K562 (cell line): ENCODE results near the gene EMID1. TPM values are rescaled to one million over a fixed set of nuclear protein-coding genes. Genes with fewer than 3 reads are reported as not detected.

Experiments
- ATAC-seq: fragments of 200-7000 bp; cut with Tn5 transposase; 3 replicates; pipeline ENCODE4 v1.9.1; 2020; ENCODE audit warnings: moderate library complexity
- BruUV-seq: library from RNA; stranded (reverse); fragments of 400-500 nt; replicated peaks from 2 replicates; lab custom pipeline; 2021; lab: Mats Ljungman, UMichigan
- CTCF ChIA-PET: fragments of 300-600 bp; formaldehyde crosslinking; extraction: SDS; loops from one replicate; lab custom pipeline; 2021; ENCODE audit warnings: low intra/inter-chr PET ratio; lab: Yijun Ruan, JAX
- POLR2A ChIA-PET: fragments of 300-600, 350-650 bp; sonication (Branson Sonifier 250); formaldehyde crosslinking; extraction: SDS; loops from one replicate; lab custom pipeline; 2021; ENCODE audit warnings: antibody characterized with exemption, inconsistent platforms; lab: Yijun Ruan, JAX
- DNase-seq, 4 experiments: peaks; one replicate each; pipeline versions ENCODE4 v3.0.0 to v3.0.0-alpha.2; 2011 to 2018; ENCODE audit warnings: low spot score in 3 of 4, mixed read lengths in 3 of 4; ENCODE audit errors: extremely low read depth in 1 of 4
- FAIRE-seq: peaks from 2 replicates; lab custom pipeline; 2011; peaks lifted over from hg19 to GRCh38; lab: Jason Lieb, UNC
- H2AFZ ChIP-seq: 2 replicates; pipeline ENCODE4 v1.6.0; 2011; ENCODE audit warnings: low read depth, low read length, control low read depth, inconsistent platforms
- H3K27ac ChIP-seq: fragments of 200-600 bp; 3 replicates; pipeline ENCODE4 v1.8.0; 2011; ENCODE audit warnings: low read depth, mild to moderate bottlenecking, control low read depth, inconsistent platforms, low read length, moderate library complexity, mixed read lengths; ENCODE audit errors: extremely low read depth
- H3K27me3 ChIP-seq, 2 experiments: fragments of 300-600 bp in 1 of 2; 2 replicates in 1 of 2; 3 replicates in 1 of 2; pipeline versions ENCODE4 v1.6.0 to v1.8.0; 2011; ENCODE audit warnings: inconsistent platforms in 2 of 2, low read length in 2 of 2, mild to moderate bottlenecking in 1 of 2, mixed read lengths in 1 of 2, moderate library complexity in 1 of 2; ENCODE audit not compliant: control insufficient read depth in 2 of 2, insufficient read depth in 2 of 2
- H3K36me3 ChIP-seq: fragments of 300-600 bp; 3 replicates; pipeline ENCODE4 v1.8.0; 2011; ENCODE audit warnings: mild to moderate bottlenecking, low read length, inconsistent platforms; ENCODE audit not compliant: control insufficient read depth, insufficient read depth
- H3K4me1 ChIP-seq, 2 experiments: fragments of 200-600 bp in 1 of 2; replicated peaks in 1 of 2; 2 replicates in 1 of 2; 3 replicates in 1 of 2; pipeline versions ENCODE4 v1.5.1 to v1.8.0; 2011; ENCODE audit warnings: inconsistent platforms in 2 of 2, low read length in 2 of 2, mild to moderate bottlenecking in 1 of 2, mixed read lengths in 1 of 2, moderate library complexity in 1 of 2; ENCODE audit not compliant: control insufficient read depth in 2 of 2, insufficient read depth in 2 of 2
- H3K4me2 ChIP-seq: 2 replicates; pipeline ENCODE4 v1.6.1; 2011; ENCODE audit warnings: low read length, control low read depth, inconsistent platforms, mixed read lengths; ENCODE audit not compliant: insufficient read depth
- H3K4me3 ChIP-seq: fragments of 200-600 bp; sonication (generic), shearing (Covaris generic); 2 replicates; pipeline ENCODE4 v1.5.1; 2016; ENCODE audit warnings: control low read depth, inconsistent platforms
- H3K79me2 ChIP-seq: fragments of 200-600 bp; 3 replicates; pipeline ENCODE4 v1.8.0; 2011; ENCODE audit warnings: low read length, inconsistent platforms; ENCODE audit not compliant: control insufficient read depth, insufficient read depth
- H3K9ac ChIP-seq, 2 experiments: 2 replicates each; pipeline versions ENCODE4 v1.6.0 to v1.6.1; 2011; ENCODE audit warnings: low read depth in 2 of 2, low read length in 2 of 2, control low read depth in 1 of 2, inconsistent platforms in 1 of 2, mild to moderate bottlenecking in 1 of 2, mixed read lengths in 1 of 2; ENCODE audit not compliant: insufficient read depth in 1 of 2
- H3K9me1 ChIP-seq: one replicate; pipeline ENCODE4 v1.6.0; 2011; ENCODE audit warnings: inconsistent platforms, mild to moderate bottlenecking, low read length, moderate library complexity; ENCODE audit not compliant: control insufficient read depth, insufficient read depth
- H3K9me3 ChIP-seq: replicated peaks from 2 replicates; pipeline ENCODE4 v1.5.1; 2011; ENCODE audit warnings: low read depth, low read length, inconsistent platforms; ENCODE audit not compliant: control insufficient read depth, insufficient read depth
- H4K20me1 ChIP-seq: replicated peaks from 2 replicates; pipeline ENCODE4 v1.6.1; 2011; ENCODE audit warnings: low read length, inconsistent platforms, mixed read lengths; ENCODE audit not compliant: control insufficient read depth, insufficient read depth
- CEBPB ChIP-seq: fragments of 450-650 bp; IDR thresholded peaks from 2 replicates; pipeline ENCODE4 v1.6.1; 2016; ENCODE audit warnings: missing genetic modification characterization, missing compliant biosample characterization
- CHD1 ChIP-seq: fragments of 200-600 bp; sonication (generic); IDR thresholded peaks from one replicate; pipeline ENCODE4 v1.6.1; 2012; ENCODE audit warnings: mild to moderate bottlenecking, moderate library complexity, low read length, inconsistent platforms
- DMBX1 ChIP-seq: fragments of 250-450 bp; sonication (Bioruptor Pico); IDR thresholded peaks from 2 replicates; pipeline ENCODE4 v1.8.0; 2022; ENCODE audit warnings: inconsistent platforms, mild to moderate bottlenecking, moderate library complexity, borderline replicate concordance
- HDAC3 ChIP-seq: fragments of 450-650 bp; IDR thresholded peaks from 2 replicates; pipeline ENCODE4 v1.6.1; 2018; ENCODE audit warnings: borderline replicate concordance, mild to moderate bottlenecking, moderate library complexity; ENCODE audit not compliant: partially characterized antibody
- HINFP ChIP-seq: fragments of 450-650 bp; conservative IDR thresholded peaks from 2 replicates; pipeline ENCODE4 v1.6.1; 2016; ENCODE audit warnings: missing genetic modification characterization, low read depth, mild to moderate bottlenecking, control low read depth, missing compliant biosample characterization
- KAT8 ChIP-seq: fragments of 450-650 bp; IDR thresholded peaks from 2 replicates; pipeline ENCODE4 v1.6.1; 2016; ENCODE audit warnings: low read depth, mild to moderate bottlenecking
- MAZ ChIP-seq, 2 experiments: fragments of 450-650 bp in 1 of 2; sonication (generic) in 1 of 2; formaldehyde crosslinking; IDR thresholded peaks in 1 of 2; conservative IDR thresholded peaks in 1 of 2; 2 replicates each; pipeline versions ENCODE4 v1.4.0 to v1.5.0; 2020; ENCODE audit warnings: mild to moderate bottlenecking in 1 of 2, missing genetic modification reagents in 1 of 2
- RBM25 ChIP-seq: fragments of 200-400 bp; formaldehyde crosslinking; IDR thresholded peaks from 2 replicates; pipeline ENCODE4 v1.6.1; 2018; ENCODE audit warnings: low read length, low read depth, moderate library complexity; ENCODE audit not compliant: severe bottlenecking
- YY1 ChIP-seq, 3 experiments: IDR thresholded peaks; 2 replicates each; pipeline ENCODE4 v1.6.1; 2011; ENCODE audit warnings: low read length in 2 of 3, mild to moderate bottlenecking in 2 of 3, moderate library complexity in 2 of 3, borderline replicate concordance in 1 of 3, control low read depth in 1 of 3, low read depth in 1 of 3; ENCODE audit not compliant: insufficient read depth in 3 of 3, insufficient replicate concordance in 2 of 3, control insufficient read depth in 1 of 3, insufficient read length in 1 of 3; ENCODE audit errors: extremely low read depth in 1 of 3
- ZBTB8A ChIP-seq: fragments of 450-650 bp; IDR thresholded peaks from 2 replicates; pipeline ENCODE4 v1.6.1; 2018; ENCODE audit warnings: mild to moderate bottlenecking, moderate library complexity; ENCODE audit not compliant: partially characterized antibody
- ZBTB9 ChIP-seq: fragments of 450-650 bp; formaldehyde crosslinking; IDR thresholded peaks from 2 replicates; pipeline ENCODE4 v1.4.0; 2020; ENCODE audit warnings: mild to moderate bottlenecking, moderate library complexity
- ZNF280B ChIP-seq: fragments of 250-450 bp; sonication (Bioruptor Pico); IDR thresholded peaks from 2 replicates; pipeline ENCODE4 v1.5.1; 2021; ENCODE audit warnings: mild to moderate bottlenecking
- whole genome bisulfite sequencing: fragments of 100-300 bp; shearing (Covaris generic); methylation state at CpG from one replicate; pipeline ENCODE4 v1.1.6; 2016; ENCODE audit warnings: low coverage, mixed read lengths; ENCODE audit not compliant: insufficient coverage; ENCODE audit errors: missing lambda C conversion rate; 5-methylcytosine and 5-hydroxymethylcytosine counted together
- in situ Hi-C: fragments of 300-500 bp; cut with MboI; formaldehyde crosslinking; loops from 4 replicates; pipeline ENCODE4 v1.15.0; 2018; ENCODE audit warnings: inconsistent platforms, mixed read lengths
- intact Hi-C: fragments of 100-400 bp; cut with micrococcal nuclease; formaldehyde crosslinking; loops from 2 replicates; pipeline ENCODE4 v1.14.2; 2022
- polyA plus RNA-seq, 8 experiments: library from polyadenylated mRNA; depleted of rRNA in 4 of 8; stranded (reverse) in 5 of 8; unstranded in 3 of 8; fragments of >200 nt; fragmentation: Nextera tagmentation in 2 of 8; fragmentation: Illumina TruSeq in 1 of 8; extraction: Ambion mirVana in 2 of 8; extraction: Trizol in 1 of 8; gene quantifications; 2 replicates each; pipeline versions ENCODE4 v1.2.1 to v1.2.3, GENCODE V29; 2011 to 2014; ENCODE audit warnings: inconsistent platforms in 1 of 8, missing spikeins in 1 of 8
- total RNA-seq, 7 experiments: library from RNA; depleted of rRNA in 6 of 7; stranded (reverse); fragments of >200 nt in 6 of 7; fragmentation: Illumina TruSeq in 2 of 7; extraction: Trizol in 2 of 7; gene quantifications; 2 replicates each; pipeline versions ENCODE4 v1.2.1 to v1.2.3, GENCODE V29; 2011 to 2021; ENCODE audit warnings: low replicate concordance in 1 of 7

The EMID1 gene
- total and polyA plus RNA-seq, 9 of the 15 experiments (the other 6 are each of a cell fraction or from before 2014, with no cell fraction given) = 0.15 to 7.2 (median 2.7) TPM

- Histone ChIP-seq H3K27ac (peak overlapping the region; percentile 50), H2AFZ (peak overlapping the region; percentile 78), H3K9ac (peak overlapping the region; percentile 74 to 96), H3K4me2 (peak overlapping the region; percentile 84), H3K27me3 (no peaks in the 10 kb centered on the region), H3K9me3 (no peaks in the 10 kb centered on the region), H3K4me1 (peaks cover 37 to 52% of the 10 kb centered on the region in 2 experiments), H3K79me2 (peaks cover 16% of the 10 kb centered on the region; the same call in 2 of the 3 replicates), H3K9me1 (no peaks in the 10 kb centered on the region), H3K36me3 (no peaks in the 10 kb centered on the region), H3K4me3 (peak overlapping the region; percentile 76), H4K20me1 (no peaks in the 10 kb centered on the region)
- peak in 1 of 4 experiments; percentile 14 for DNase-seq
- ATAC-seq = peak; percentile 3; the same call in 1 of the 3 replicates
- TSS peak; percentile 38 for BruUV-seq
- POLR2A ChIA-PET = interaction anchor here (0.6 to 3.4 kb wide), 3 partner anchors 11 to 183 kb away, joined by 3 to 13 read pairs (median 3); no protein-coding TSS in a partner anchor
- in situ Hi-C loops (no loop called here), intact Hi-C loops (no loop called here)
- CTCF ChIA-PET = no interaction called here
- WGBS = 32% methylated on average over 10 of the region's 19 CpGs
- FAIRE-seq = peak; percentile 15
- TF ChIP-seq ZNF280B (CRISPR knock-in tag) = no peak
- peak; percentile 58 for TF ChIP-seq RBM25
- no peak for TF ChIP-seq ZBTB9 (CRISPR knock-in tag)
- no peak for TF ChIP-seq ZBTB8A
- no peak for TF ChIP-seq HINFP (tag)
- 0 out of 4 replicates have a peak, but pooled peaks of 1 of the 2 experiments have one; percentile 24 for TF ChIP-seq MAZ (CRISPR knock-in tag; conservative IDR thresholded peaks at IDR 0.05 in 1 of 2, IDR thresholded peaks at IDR 0.05 in 1 of 2)
- TF ChIP-seq DMBX1 (CRISPR knock-in tag) = no peak
- TF ChIP-seq KAT8 = no peak
- no peak for TF ChIP-seq HDAC3
- TF ChIP-seq CHD1 = peak; percentile 7
- no peak for TF ChIP-seq YY1 (IDR thresholded peaks at IDR 0.05; ENCODE audit: borderline replicate concordance in 1 of 3, control insufficient read depth in 1 of 3, extremely low read depth in 1 of 3, insufficient read depth in 3 of 3, insufficient read length in 1 of 3, insufficient replicate concordance in 2 of 3, low read depth in 1 of 3, low read length in 2 of 3)
- no peak for TF ChIP-seq CEBPB
Observed at GRCh38 chr22:29206372-29207242, 911 bp downstream of the EMID1 start.
